ENCODE data around the gene CNP. TPM values are rescaled to one million over a fixed set of nuclear protein-coding genes. Genes with fewer than 3 reads are reported as not detected.

Gene CNP
- total RNA-seq, 1 donor: 87.6 TPM

DNA sequence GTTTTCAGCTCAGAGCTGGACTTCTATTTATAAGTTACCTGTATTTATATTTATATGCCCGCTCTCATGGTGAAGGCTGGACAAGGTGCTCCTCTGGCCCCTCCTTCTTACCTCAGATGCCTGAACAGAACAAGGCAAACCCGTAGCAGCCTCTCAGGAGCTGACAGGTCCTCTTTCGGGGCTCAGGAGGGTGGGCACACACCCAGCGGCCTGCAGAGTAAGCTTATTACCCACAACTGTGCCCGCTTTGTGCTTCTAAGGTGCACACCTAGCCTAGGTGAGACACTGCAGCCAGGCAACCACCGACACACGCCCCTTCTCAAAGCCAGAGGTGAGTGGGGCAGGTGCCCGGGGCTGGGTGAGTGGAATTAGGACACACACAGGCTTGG, 58.6 kb downstream of the CNP start:
- Histone ChIP-seq H3K79me2 (ENCODE audit: insufficient read depth, low read length) (peaks cover 17% of the 10 kb centered on the region), H3K4me1 (ENCODE audit: insufficient read depth, low read length) (peaks cover 15% of the 10 kb centered on the region), H3K4me2 (ENCODE audit: insufficient read depth, low read length) (peak overlapping the region; percentile 8), H3K36me3 (ENCODE audit: insufficient read depth, low read length) (peaks cover 28% of the 10 kb centered on the region), H3K9me3 (ENCODE audit: low read depth, low read length) (no peaks in the 10 kb centered on the region), H3K27me3 (ENCODE audit: insufficient read depth, low read length) (no peaks in the 10 kb centered on the region), H4K20me1 (ENCODE audit: insufficient read depth, low read length) (no peaks in the 10 kb centered on the region), H2AFZ (ENCODE audit: low read length) (no peak overlapping the region), H3K4me3 (ENCODE audit: insufficient read depth, low read length) (no peak overlapping the region), H3K27ac (ENCODE audit: low read depth, low read length) (no peak overlapping the region)
- no peak for TF ChIP-seq CTCF (IDR thresholded peaks at IDR 0.05; ENCODE audit: extremely low read depth, low read depth, low read length)
- DNase-seq (ENCODE audit: insufficient read length, low spot score, missing footprints): peak; percentile 47

DNA sequence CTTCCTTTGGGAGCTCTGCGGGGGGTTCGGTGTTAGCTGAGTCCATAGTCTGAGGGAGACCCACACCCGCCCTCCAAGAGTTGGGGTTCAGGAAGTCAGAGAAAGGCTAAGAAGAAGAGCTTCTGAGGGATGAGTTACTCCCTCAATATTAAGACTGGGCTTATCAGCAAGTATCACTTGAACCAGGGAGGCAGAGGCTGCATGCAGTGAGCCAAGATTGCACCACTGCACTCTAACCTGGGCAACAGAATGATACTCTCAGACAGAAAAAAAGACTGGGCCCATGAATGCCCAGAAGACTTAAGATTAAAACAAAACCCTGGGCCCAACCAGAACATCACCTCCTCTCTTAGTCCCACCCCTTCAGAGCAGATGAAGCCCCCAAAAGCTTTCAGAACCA, 59.3 kb downstream of the CNP start:
- no peak for TF ChIP-seq CTCF (IDR thresholded peaks at IDR 0.05; ENCODE audit: extremely low read depth, low read depth, low read length)
- peaks cover 10% of the 10 kb centered on the region for H3K79me2 ChIP-seq (ENCODE audit: insufficient read depth, low read length)
- peaks cover 28% of the 10 kb centered on the region for H3K36me3 ChIP-seq (ENCODE audit: insufficient read depth, low read length)
- no peaks in the 10 kb centered on the region for H3K9me3 ChIP-seq (ENCODE audit: low read depth, low read length)
- no peaks in the 10 kb centered on the region for H3K27me3 ChIP-seq (ENCODE audit: insufficient read depth, low read length)
- H3K4me2 ChIP-seq (ENCODE audit: insufficient read depth, low read length): no peak overlapping the region
- DNase-seq (ENCODE audit: insufficient read length, low spot score, missing footprints): no peak
- H3K27ac ChIP-seq (ENCODE audit: low read depth, low read length): no peak overlapping the region
- H2AFZ ChIP-seq (ENCODE audit: low read length): no peak overlapping the region
- H4K20me1 ChIP-seq (ENCODE audit: insufficient read depth, low read length): no peaks in the 10 kb centered on the region
- H3K4me3 ChIP-seq (ENCODE audit: insufficient read depth, low read length): no peak overlapping the region
- H3K4me1 ChIP-seq (ENCODE audit: insufficient read depth, low read length): peaks cover 14% of the 10 kb centered on the region

- peaks cover 21% of the 10 kb centered on the region for H3K36me3 ChIP-seq (ENCODE audit: insufficient read depth, low read length)
- H3K27me3 ChIP-seq (ENCODE audit: insufficient read depth, low read length): no peaks in the 10 kb centered on the region
- peak; percentile 85 for DNase-seq (ENCODE audit: insufficient read length, low spot score, missing footprints)
- no peak overlapping the region for H3K4me3 ChIP-seq (ENCODE audit: insufficient read depth, low read length)
- no peak overlapping the region for H3K27ac ChIP-seq (ENCODE audit: low read depth, low read length)
- no peaks in the 10 kb centered on the region for H3K9me3 ChIP-seq (ENCODE audit: low read depth, low read length)
- peaks cover 2% of the 10 kb centered on the region for H3K79me2 ChIP-seq (ENCODE audit: insufficient read depth, low read length)
- no peak for TF ChIP-seq CTCF (IDR thresholded peaks at IDR 0.05; ENCODE audit: extremely low read depth, low read depth, low read length)
- no peaks in the 10 kb centered on the region for H4K20me1 ChIP-seq (ENCODE audit: insufficient read depth, low read length)
- no peak overlapping the region for H2AFZ ChIP-seq (ENCODE audit: low read length)
- H3K4me1 ChIP-seq (ENCODE audit: insufficient read depth, low read length): peaks cover 12% of the 10 kb centered on the region
- H3K4me2 ChIP-seq (ENCODE audit: insufficient read depth, low read length): no peak overlapping the region
These were observed 60.4 kb downstream of the CNP start for GRCh38 chr17:42026857-42027589.

Other genes with a start within 250 kb of the CNP start
- gene HAP1, start 232.2 kb upstream of the CNP start, total RNA-seq: under 0.01 TPM in 1 of 2 replicates, not detected in the other
- 18.0 and 24.2 TPM in 2 replicates for gene JUP, start 180.1 kb upstream of the CNP start, total RNA-seq
- 59.7 and 66.6 TPM in 2 replicates for gene P3H4, start 154.8 kb upstream of the CNP start, total RNA-seq
- gene FKBP10, start 153.8 kb upstream of the CNP start, total RNA-seq: 387 and 396 TPM in 2 replicates
- gene NT5C3B, start 130.6 kb upstream of the CNP start, total RNA-seq: 69.8 and 70.4 TPM in 2 replicates
- 0.36 and 0.59 TPM in 2 replicates for gene KLHL10, start 129.0 kb upstream of the CNP start, total RNA-seq
- gene KLHL11, start 101.4 kb upstream of the CNP start, total RNA-seq: 28.6 and 34.7 TPM in 2 replicates
- 271 and 273 TPM in 2 replicates for gene ACLY, start 47.8 kb upstream of the CNP start, total RNA-seq
- 1.1 and 1.5 TPM in 2 replicates for gene ODAD4, start 36.2 kb upstream of the CNP start, total RNA-seq
- 75.3 and 76.3 TPM in 2 replicates for gene DNAJC7, start 50.6 kb downstream of the CNP start, total RNA-seq
- 38.0 and 39.1 TPM in 2 replicates for gene NKIRAS2, start 53.3 kb downstream of the CNP start, total RNA-seq
- under 0.01 and 0.29 TPM in 2 replicates for gene C17orf113, start 83.8 kb downstream of the CNP start, total RNA-seq
- gene ZNF385C, start 131.7 kb downstream of the CNP start, total RNA-seq: not detected in 2 replicates
- 18.5 and 23.0 TPM in 2 replicates for gene DHX58, start 145.9 kb downstream of the CNP start, total RNA-seq
- 8.3 and 9.0 TPM in 2 replicates for gene KAT2A, start 154.6 kb downstream of the CNP start, total RNA-seq
- gene HSPB9, start 156.0 kb downstream of the CNP start, total RNA-seq: not detected in 2 replicates
- 80.0 and 90.5 TPM in 2 replicates for gene RAB5C, start 188.2 kb downstream of the CNP start, total RNA-seq
- not detected in 2 replicates for gene KCNH4, start 214.3 kb downstream of the CNP start, total RNA-seq
- gene HCRT, start 218.7 kb downstream of the CNP start, total RNA-seq: not detected in 2 replicates
- gene GHDC, start 227.7 kb downstream of the CNP start, total RNA-seq: 26.8 and 31.8 TPM in 2 replicates

Data from osteoblast (primary cell).